Adrenal gland (tissue), 12 donors: Measurements from ENCODE around the gene C4BPA. TPM values are rescaled to one million over a fixed set of nuclear protein-coding genes. Genes with fewer than 3 reads are reported as not detected.

Experiments used
- DNase-seq, 7 donors: peaks; one replicate each; pipeline ENCODE4 v3.0.0-alpha.2; 2019 to 2020
- H3K27ac ChIP-seq, 5 donors: fragments of 200-600 bp; sonication (generic) in 4 of 5; 1 replicate in 3 of 5; 2 replicates in 2 of 5; pipeline versions ENCODE4 v1.5.1 to v1.8.0; 2016 to 2020; ENCODE audit warnings: mild to moderate bottlenecking in 1 of 5
- H3K27me3 ChIP-seq: fragments of 200-600 bp; 2 replicates; pipeline ENCODE4 v1.8.0; 2021
- H3K36me3 ChIP-seq, 2 donors: fragments of 200-600 bp; replicated peaks in 1 of 2; 1 replicate in 1 of 2; 2 replicates in 1 of 2; pipeline versions ENCODE4 v1.5.1 to v1.8.0; 2018 to 2022
- H3K4me1 ChIP-seq, 2 donors: fragments of 200-600 bp; replicated peaks in 1 of 2; 1 replicate in 1 of 2; 2 replicates in 1 of 2; pipeline versions ENCODE4 v1.5.1 to v1.8.0; 2018 to 2021
- H3K4me3 ChIP-seq, 4 donors: fragments of 200-600 bp; sonication (generic) in 3 of 4; one replicate each; pipeline ENCODE4 v1.5.1; 2016 to 2018
- H3K9me3 ChIP-seq, 3 donors: fragments of 200-600 bp; sonication (generic) in 1 of 3; replicated peaks in 1 of 3; 1 replicate in 2 of 3; 2 replicates in 1 of 3; pipeline versions ENCODE4 v1.5.1 to v1.8.0; 2016 to 2021
- CTCF ChIP-seq, 6 experiments: fragments of 450-650 bp in 4 of 6; fragments of 200-600 bp in 2 of 6; sonication (generic) in 1 of 6; IDR thresholded peaks; 1 replicate in 5 of 6; 2 replicates in 1 of 6; pipeline versions ENCODE4 v1.5.1 to v1.8.0; 2016 to 2021; ENCODE audit warnings: antibody characterized with exemption in 6 of 6, mild to moderate bottlenecking in 2 of 6, moderate library complexity in 1 of 6
- POLR2A ChIP-seq, 2 donors: fragments of 450-650 bp; IDR thresholded peaks; one replicate each; pipeline ENCODE4 v1.6.1; 2017; ENCODE audit warnings: antibody characterized with exemption in 2 of 2, mild to moderate bottlenecking in 2 of 2, moderate library complexity in 1 of 2
- WGBS, 4 donors: extraction: QIAGEN DNeasy Blood & Tissue Kit in 2 of 4; methylation state at CpG; one replicate each; pipeline versions ENCODE4 v1.1.5 to v1.1.7; 2013 to 2017; 5-methylcytosine and 5-hydroxymethylcytosine counted together
- intact Hi-C, 2 donors: fragments of 100-400 bp; cut with DNase I; formaldehyde crosslinking; loops; one replicate each; pipeline versions ENCODE4 v1.14.1 to v1.15.0; 2022 to 2023
- polyA plus RNA-seq, 3 donors: library from polyadenylated mRNA; stranded (reverse); fragments of 200-250 nt in 2 of 3; fragments of 350-450 nt in 1 of 3; fragmentation: Illumina TruSeq in 1 of 3; extraction: RNeasy Lipid Tissue Mini Kit (QIAGEN cat#74804) in 1 of 3; gene quantifications; one replicate each; pipeline ENCODE4 v1.2.3, GENCODE V29; 2013 to 2014
- total RNA-seq, 9 donors: library from RNA; depleted of rRNA in 4 of 9; stranded (reverse); fragments of >200 nt in 4 of 9; fragments of 120-200 nt in 1 of 9; fragmentation: NEBNext Ultra II Directional in 1 of 9; extraction: Animal tissue kit (Norgen Biotek cat#: 25700) in 1 of 9; gene quantifications; one replicate each; pipeline versions ENCODE4 v1.1.0 to v1.2.4, GENCODE V29; 2013 to 2023
- donor health status: healthy with polysubstance abuse.
- donor health status: Bipolar disorder and iron deficiency.
- donor health status: DM: yes; HTN: yes; CAD: no.
- donor health status: DM: no; HTN: no; CAD: no.
- donor health status: DM: no; HTN: no; CAD: no.
- donor health status: DM: yes; HTN: yes; CAD: no.

The C4BPA gene
- total and polyA plus RNA-seq, 12 donors: 0.13 to 23.4 (median 0.57) TPM; not detected in 5

GRCh38 chr1:207058252-207058651, 45.8 kb upstream of the C4BPA start:
- H3K4me1 ChIP-seq: peaks cover 0 to 7% of the 10 kb centered on the region in 2 donors
- intact Hi-C loops: no loop called here
- WGBS, 4 donors: 78 to 87% (median 86%) methylated on average over 4 of the region's 4 CpGs

DNA sequence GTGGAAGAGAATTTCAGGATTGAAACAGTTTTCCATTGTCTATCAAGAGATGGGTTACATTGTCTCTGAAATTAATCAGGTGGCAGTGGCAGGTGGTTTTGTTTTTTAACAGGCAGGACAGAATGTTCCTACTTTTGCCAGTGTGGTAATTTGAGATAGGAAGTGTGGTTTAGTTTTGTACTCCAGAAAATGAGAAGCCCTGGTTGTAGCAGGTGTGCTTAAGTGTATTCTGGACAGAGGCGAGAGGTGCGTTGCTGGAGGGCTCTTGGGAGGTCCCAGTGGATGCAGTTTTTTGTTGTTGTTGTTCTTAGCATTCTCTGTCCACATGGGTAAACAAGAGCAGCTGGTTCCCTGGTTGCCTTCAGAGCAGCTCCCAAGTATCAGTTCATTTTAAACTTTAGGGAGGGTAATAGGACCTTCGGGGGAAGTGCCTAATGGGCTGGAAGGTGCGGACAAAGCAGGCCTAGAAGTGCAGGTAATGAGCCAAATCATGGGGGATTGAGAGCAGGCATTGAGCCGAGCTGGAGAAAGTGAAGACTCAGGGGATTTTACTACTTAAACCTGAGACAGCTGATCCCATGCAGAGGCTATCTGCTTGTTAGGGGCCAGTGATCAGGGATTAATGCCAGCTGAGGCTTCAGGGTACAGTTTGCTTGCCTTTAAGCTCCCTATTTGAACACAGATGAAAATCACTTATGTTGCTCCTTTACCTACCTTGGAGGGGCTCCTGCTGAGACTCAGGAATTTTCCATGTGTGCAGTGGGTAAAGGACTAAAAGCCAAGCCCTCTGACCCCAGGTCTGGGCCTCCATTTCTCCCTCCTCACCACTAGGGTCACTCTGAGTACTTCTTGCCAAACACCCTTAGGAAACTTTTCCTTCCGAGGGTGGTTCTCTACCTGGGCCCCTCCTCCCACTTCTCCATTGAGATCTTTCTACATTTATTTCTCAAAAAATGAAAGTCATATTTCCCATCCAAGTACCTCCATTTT, 44.9 kb upstream of the C4BPA start:
- H3K36me3 ChIP-seq: peaks cover 0 to 23% of the 10 kb centered on the region in 2 donors
- no peaks in the 10 kb centered on the region for H3K4me1 ChIP-seq
- 83 to 91% (median 88%) methylated on average over 6 of the region's 6 CpGs for WGBS, 4 donors
- no peak for DNase-seq
- no peak overlapping the region for H3K4me3 ChIP-seq
- H3K9me3 ChIP-seq: no peaks in the 10 kb centered on the region
- no peaks in the 10 kb centered on the region for H3K27me3 ChIP-seq
- no peak for TF ChIP-seq CTCF (IDR thresholded peaks at IDR 0.05)
- no peak for TF ChIP-seq POLR2A (IDR thresholded peaks at IDR 0.05)
- intact Hi-C loops: no loop called here
- H3K27ac ChIP-seq: no peak overlapping the region

More at GRCh38 chr1:207058252-207058651, 45.8 kb upstream of the C4BPA start:
- no peak overlapping the region for H3K4me3 ChIP-seq
- no peaks in the 10 kb centered on the region for H3K27me3 ChIP-seq
- DNase-seq: peak in 2 of 7 donors; percentile 25 to 32
- TF ChIP-seq CTCF (IDR thresholded peaks at IDR 0.05) (no peak), POLR2A (IDR thresholded peaks at IDR 0.05) (no peak)
- peaks cover 0 to 16% of the 10 kb centered on the region in 2 donors for H3K36me3 ChIP-seq
- no peak overlapping the region for H3K27ac ChIP-seq
- no peaks in the 10 kb centered on the region for H3K9me3 ChIP-seq

DNA sequence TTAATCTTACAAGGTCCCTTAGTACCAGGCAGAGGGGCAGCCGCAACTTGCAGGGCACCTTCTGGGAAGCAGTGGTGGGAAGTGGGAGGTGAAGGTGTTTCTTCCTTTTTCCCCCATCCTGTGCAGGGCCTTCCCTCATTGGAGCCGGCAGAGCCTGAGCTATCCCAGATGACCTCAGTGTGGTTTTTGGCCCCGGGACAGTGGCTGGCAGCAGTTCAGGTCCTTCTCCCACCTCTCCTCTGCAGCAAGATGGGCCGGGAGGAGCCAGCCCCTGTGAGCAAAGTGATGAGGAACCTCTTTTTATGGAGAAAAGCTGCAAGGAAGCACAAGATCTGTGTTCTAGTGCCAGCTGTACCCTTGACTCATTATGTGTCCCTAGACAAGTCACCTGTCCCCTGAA, 44.2 kb upstream of the C4BPA start:
- Histone ChIP-seq H3K27me3 (no peaks in the 10 kb centered on the region), H3K9me3 (no peaks in the 10 kb centered on the region), H3K27ac (no peak overlapping the region), H3K36me3 (peaks cover 0 to 28% of the 10 kb centered on the region in 2 donors), H3K4me1 (no peaks in the 10 kb centered on the region), H3K4me3 (no peak overlapping the region)
- 74 to 85% (median 80%) methylated on average over 3 to 4 of the region's 4 CpGs for WGBS, 4 donors
- no peak for DNase-seq
- TF ChIP-seq POLR2A (IDR thresholded peaks at IDR 0.05): no peak
- no peak for TF ChIP-seq CTCF (IDR thresholded peaks at IDR 0.05)
- intact Hi-C loops: no loop called here

GRCh38 chr1:207060596-207060995, 43.4 kb upstream of the C4BPA start:
- Histone ChIP-seq H3K9me3 (no peaks in the 10 kb centered on the region), H3K36me3 (peaks cover 0 to 35% of the 10 kb centered on the region in 2 donors), H3K4me3 (no peak overlapping the region), H3K27ac (no peak overlapping the region), H3K4me1 (no peaks in the 10 kb centered on the region), H3K27me3 (no peaks in the 10 kb centered on the region)
- DNase-seq: no peak
- intact Hi-C loops: no loop called here
- TF ChIP-seq POLR2A (IDR thresholded peaks at IDR 0.05) (no peak), CTCF (IDR thresholded peaks at IDR 0.05) (no peak)
- 51 to 75% (median 65%) methylated on average over 3 of the region's 3 CpGs for WGBS, 4 donors
